Karpas-422 (cell line): ENCODE data around the gene APOC3. TPM values are rescaled to one million over a fixed set of nuclear protein-coding genes. Genes with fewer than 3 reads are reported as not detected.

Experiments
- DNase-seq: peaks from one replicate; pipeline ENCODE4 v3.0.0-alpha.2; 2015
- H2AFZ ChIP-seq: fragments of 200-600 bp; sonication (generic); 2 replicates; pipeline ENCODE4 v1.6.1; 2014; ENCODE audit warnings: antibody characterized with exemption, low read length, mixed read lengths
- H3K27ac ChIP-seq: fragments of 200-600 bp; sonication (generic); 2 replicates; pipeline ENCODE4 v1.5.1; 2014; ENCODE audit warnings: mild to moderate bottlenecking, low read length, moderate library complexity
- H3K27me3 ChIP-seq: fragments of 200-600 bp; sonication (generic); 2 replicates; pipeline ENCODE4 v1.6.1; 2014; ENCODE audit warnings: low read length, mixed read lengths
- H3K36me3 ChIP-seq: fragments of 200-600 bp; sonication (generic); 2 replicates; pipeline ENCODE4 v1.6.1; 2014; ENCODE audit warnings: low read length, mixed read lengths; ENCODE audit not compliant: insufficient read depth
- H3K4me1 ChIP-seq: fragments of 200-600 bp; sonication (generic); 2 replicates; pipeline ENCODE4 v1.6.1; 2014; ENCODE audit warnings: mild to moderate bottlenecking, low read length, mixed read lengths
- H3K4me2 ChIP-seq: fragments of 200-600 bp; sonication (generic); 2 replicates; pipeline ENCODE4 v1.6.1; 2014; ENCODE audit warnings: low read length, low read depth, mild to moderate bottlenecking; ENCODE audit not compliant: poor library complexity, severe bottlenecking
- H3K4me3 ChIP-seq: fragments of 200-600 bp; sonication (generic); 2 replicates; pipeline ENCODE4 v1.5.1; 2014; ENCODE audit warnings: mild to moderate bottlenecking, antibody characterized with exemption, low read length, mixed read lengths
- H3K79me2 ChIP-seq: fragments of 200-600 bp; sonication (generic); 2 replicates; pipeline ENCODE4 v1.6.1; 2014; ENCODE audit warnings: mild to moderate bottlenecking, low read length, mixed read lengths
- H3K9ac ChIP-seq: fragments of 200-600 bp; sonication (generic); 2 replicates; pipeline ENCODE4 v1.6.0; 2014; ENCODE audit warnings: low read length
- H3K9me2 ChIP-seq: fragments of 200-600 bp; sonication (generic), shearing (Covaris generic); replicated peaks from 2 replicates; pipeline ENCODE4 v1.6.0; 2014; ENCODE audit warnings: mild to moderate bottlenecking, low read length, moderate library complexity; ENCODE audit not compliant: insufficient read depth
- H3K9me3 ChIP-seq: fragments of 300-700, 200-600 bp; sonication (generic); 2 replicates; pipeline ENCODE4 v1.6.1; 2014; ENCODE audit warnings: low read length, mixed read lengths
- H4K20me1 ChIP-seq: fragments of 200-600 bp; sonication (generic); 2 replicates; pipeline ENCODE4 v1.6.1; 2014; ENCODE audit warnings: mild to moderate bottlenecking, antibody characterized with exemption, low read length, low read depth; ENCODE audit not compliant: insufficient read depth
- total RNA-seq: library from RNA; depleted of rRNA; stranded (reverse); fragments of >200 nt; shearing (Covaris generic); gene quantifications from 2 replicates; pipeline ENCODE4 v1.2.3, GENCODE V29; 2014; ENCODE audit warnings: low replicate concordance

The APOC3 gene
- total RNA-seq, 1 experiment from 2014 or later, result not detected

- Histone ChIP-seq H3K79me2 (no peaks in the 10 kb centered on the region), H3K27ac (no peak overlapping the region), H3K27me3 (no peaks in the 10 kb centered on the region), H3K9me3 (no peaks in the 10 kb centered on the region), H2AFZ (no peak overlapping the region), H3K4me2 (no peak overlapping the region), H3K9ac (no peak overlapping the region), H3K4me1 (no peaks in the 10 kb centered on the region), H3K4me3 (no peak overlapping the region), H4K20me1 (no peaks in the 10 kb centered on the region), H3K9me2 (no peaks in the 10 kb centered on the region), H3K36me3 (no peaks in the 10 kb centered on the region)
- no peak for DNase-seq
Measured at GRCh38 chr11:116844722-116845121, 15.0 kb downstream of the APOC3 start.

- Histone ChIP-seq H3K36me3 (no peaks in the 10 kb centered on the region), H3K27me3 (no peaks in the 10 kb centered on the region), H4K20me1 (no peaks in the 10 kb centered on the region)
Measured at GRCh38 chr11:116847612-116848011, 17.9 kb downstream of the APOC3 start.

GRCh38 chr11:116849060-116849459, 19.4 kb downstream of the APOC3 start:
- H3K36me3 ChIP-seq, result no peaks in the 10 kb centered on the region
- H3K4me3 ChIP-seq, result no peak overlapping the region

More at GRCh38 chr11:116847612-116848011, 17.9 kb downstream of the APOC3 start:
- Histone ChIP-seq H3K9ac (no peak overlapping the region), H3K4me2 (no peak overlapping the region), H3K9me3 (no peaks in the 10 kb centered on the region), H3K79me2 (no peaks in the 10 kb centered on the region), H3K4me3 (no peak overlapping the region), H3K4me1 (no peaks in the 10 kb centered on the region), H2AFZ (no peak overlapping the region), H3K27ac (no peak overlapping the region), H3K9me2 (no peaks in the 10 kb centered on the region)
- no peak for DNase-seq

GRCh38 chr11:116849486-116849885, 19.8 kb downstream of the APOC3 start:
- Histone ChIP-seq H3K4me1 (no peaks in the 10 kb centered on the region), H3K4me2 (no peak overlapping the region), H3K9ac (no peak overlapping the region), H3K36me3 (no peaks in the 10 kb centered on the region), H2AFZ (no peak overlapping the region), H4K20me1 (no peaks in the 10 kb centered on the region), H3K9me3 (no peaks in the 10 kb centered on the region), H3K27ac (no peak overlapping the region), H3K4me3 (no peak overlapping the region), H3K27me3 (no peaks in the 10 kb centered on the region), H3K79me2 (no peaks in the 10 kb centered on the region), H3K9me2 (no peaks in the 10 kb centered on the region)
- no peak for DNase-seq

More at GRCh38 chr11:116849060-116849459, 19.4 kb downstream of the APOC3 start:
- H3K4me1 ChIP-seq, result no peaks in the 10 kb centered on the region
- H3K27me3 ChIP-seq, result no peaks in the 10 kb centered on the region
- H3K4me2 ChIP-seq, result no peak overlapping the region
- H3K27ac ChIP-seq, result no peak overlapping the region
- DNase-seq, result no peak
- H3K9me2 ChIP-seq, result no peaks in the 10 kb centered on the region
- no peak overlapping the region for H3K9ac ChIP-seq
- H3K9me3 ChIP-seq, result no peaks in the 10 kb centered on the region
- no peaks in the 10 kb centered on the region for H4K20me1 ChIP-seq
- no peak overlapping the region for H2AFZ ChIP-seq
- no peaks in the 10 kb centered on the region for H3K79me2 ChIP-seq

GRCh38 chr11:116851626-116852025, 21.9 kb downstream of the APOC3 start:
- no peaks in the 10 kb centered on the region for H3K27me3 ChIP-seq
- no peaks in the 10 kb centered on the region for H3K9me2 ChIP-seq
- H3K4me1 ChIP-seq, result no peaks in the 10 kb centered on the region
- no peaks in the 10 kb centered on the region for H3K79me2 ChIP-seq
- no peaks in the 10 kb centered on the region for H3K36me3 ChIP-seq
- no peak overlapping the region for H3K4me2 ChIP-seq
- no peak overlapping the region for H3K4me3 ChIP-seq
- no peaks in the 10 kb centered on the region for H3K9me3 ChIP-seq
- H4K20me1 ChIP-seq, result no peaks in the 10 kb centered on the region
- no peak overlapping the region for H3K9ac ChIP-seq
- no peak for DNase-seq
- no peak overlapping the region for H3K27ac ChIP-seq
- H2AFZ ChIP-seq, result no peak overlapping the region

- no peak for DNase-seq
- Histone ChIP-seq H3K4me3 (no peak overlapping the region), H4K20me1 (no peaks in the 10 kb centered on the region)
Measured at GRCh38 chr11:116852261-116853031, 22.7 kb downstream of the APOC3 start.

GRCh38 chr11:116853461-116854073, 23.9 kb downstream of the APOC3 start:
- H3K27ac ChIP-seq, result no peak overlapping the region
- no peaks in the 10 kb centered on the region for H4K20me1 ChIP-seq
- no peaks in the 10 kb centered on the region for H3K79me2 ChIP-seq
- no peak overlapping the region for H3K4me3 ChIP-seq
- H3K9me3 ChIP-seq, result no peaks in the 10 kb centered on the region
- H3K4me1 ChIP-seq, result no peaks in the 10 kb centered on the region
- H3K36me3 ChIP-seq, result no peaks in the 10 kb centered on the region
- H3K4me2 ChIP-seq, result no peak overlapping the region
- no peaks in the 10 kb centered on the region for H3K9me2 ChIP-seq
- no peak overlapping the region for H3K9ac ChIP-seq
- H3K27me3 ChIP-seq, result no peaks in the 10 kb centered on the region
- DNase-seq, result no peak
- H2AFZ ChIP-seq, result no peak overlapping the region

More at GRCh38 chr11:116852261-116853031, 22.7 kb downstream of the APOC3 start:
- Histone ChIP-seq H3K27ac (no peak overlapping the region), H3K9ac (no peak overlapping the region), H3K4me2 (no peak overlapping the region), H3K9me2 (no peaks in the 10 kb centered on the region), H3K9me3 (no peaks in the 10 kb centered on the region), H3K36me3 (no peaks in the 10 kb centered on the region), H3K79me2 (no peaks in the 10 kb centered on the region), H3K27me3 (no peaks in the 10 kb centered on the region), H2AFZ (no peak overlapping the region), H3K4me1 (no peaks in the 10 kb centered on the region)

GRCh38 chr11:116855413-116855812, 25.7 kb downstream of the APOC3 start:
- Histone ChIP-seq H3K79me2 (no peaks in the 10 kb centered on the region), H4K20me1 (no peaks in the 10 kb centered on the region)

More at GRCh38 chr11:116855413-116855812, 25.7 kb downstream of the APOC3 start:
- Histone ChIP-seq H3K4me1 (no peaks in the 10 kb centered on the region), H2AFZ (no peak overlapping the region), H3K9me2 (no peaks in the 10 kb centered on the region), H3K4me3 (no peak overlapping the region), H3K27me3 (no peaks in the 10 kb centered on the region), H3K36me3 (no peaks in the 10 kb centered on the region), H3K27ac (no peak overlapping the region), H3K4me2 (no peak overlapping the region), H3K9me3 (no peaks in the 10 kb centered on the region), H3K9ac (no peak overlapping the region)
- DNase-seq, result no peak
